AG08396 (cell line): Measurements from ENCODE around the gene TSPAN33.
"Not testable (repeated sequence)": the region's sequence is repeated elsewhere in the genome, so short reads cannot be mapped to it uniquely, and the experiment has no call there.

Experiments used
- DNase-seq: peaks from one replicate; pipeline ENCODE4 v3.0.0; 2012; ENCODE audit warnings: low spot score, mixed read lengths

TSPAN33 gene

DNA sequence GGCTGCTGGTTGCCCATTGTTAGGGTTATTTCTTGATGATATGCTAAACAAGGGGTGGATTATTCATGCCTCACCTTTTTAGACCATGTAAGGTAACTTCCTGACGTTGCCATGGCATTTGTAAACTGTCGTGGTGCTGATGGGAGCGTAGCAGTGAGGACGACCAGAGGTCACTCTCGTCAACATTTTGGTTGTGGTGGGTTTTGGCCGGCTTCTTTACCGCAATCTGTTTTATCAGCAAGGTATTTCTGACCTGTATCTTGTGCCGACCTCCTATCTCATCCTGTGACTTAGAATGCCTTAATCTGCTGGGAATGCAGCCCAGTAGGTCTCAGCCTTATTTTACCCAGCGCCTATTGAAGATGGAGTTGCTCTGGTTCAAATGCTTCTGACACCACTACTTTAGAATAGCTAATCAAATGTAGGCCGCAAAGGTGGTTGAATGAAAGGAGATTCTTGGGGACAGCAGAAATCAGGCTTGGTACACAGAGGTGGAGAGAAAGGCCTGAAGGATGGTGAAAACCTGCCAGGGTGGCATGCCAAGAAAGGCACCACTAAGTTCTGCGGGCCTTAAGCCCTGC lies 26.0 kb downstream of the TSPAN33 start:
- DNase-seq = no peak

DNA sequence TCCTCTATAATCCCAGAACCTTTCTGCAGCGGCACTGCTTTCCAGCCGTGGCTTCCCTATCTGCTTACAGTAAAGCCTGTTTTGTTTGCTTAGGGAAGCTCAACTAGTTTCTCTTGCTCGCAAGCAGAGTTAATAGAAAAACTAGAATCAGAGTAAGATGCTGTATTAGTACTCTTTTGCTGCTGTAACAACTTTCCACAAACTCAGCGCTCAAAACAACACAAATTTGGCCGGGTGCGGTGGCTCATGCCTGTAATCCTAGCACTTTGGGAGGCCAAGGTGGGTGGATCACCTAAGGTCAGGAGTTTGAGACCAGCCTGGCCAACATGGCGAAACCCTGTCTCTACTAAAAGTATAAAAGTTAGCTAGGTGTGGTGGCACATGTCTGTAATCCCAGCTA lies 29.4 kb downstream of the TSPAN33 start:
- DNase-seq = not testable (repeated sequence)

GRCh38 chr7:129176916-129177710 lies 32.6 kb downstream of the TSPAN33 start:
- no peak for DNase-seq

GRCh38 chr7:129184981-129185670 lies 40.6 kb downstream of the TSPAN33 start:
- no peak for DNase-seq

DNA sequence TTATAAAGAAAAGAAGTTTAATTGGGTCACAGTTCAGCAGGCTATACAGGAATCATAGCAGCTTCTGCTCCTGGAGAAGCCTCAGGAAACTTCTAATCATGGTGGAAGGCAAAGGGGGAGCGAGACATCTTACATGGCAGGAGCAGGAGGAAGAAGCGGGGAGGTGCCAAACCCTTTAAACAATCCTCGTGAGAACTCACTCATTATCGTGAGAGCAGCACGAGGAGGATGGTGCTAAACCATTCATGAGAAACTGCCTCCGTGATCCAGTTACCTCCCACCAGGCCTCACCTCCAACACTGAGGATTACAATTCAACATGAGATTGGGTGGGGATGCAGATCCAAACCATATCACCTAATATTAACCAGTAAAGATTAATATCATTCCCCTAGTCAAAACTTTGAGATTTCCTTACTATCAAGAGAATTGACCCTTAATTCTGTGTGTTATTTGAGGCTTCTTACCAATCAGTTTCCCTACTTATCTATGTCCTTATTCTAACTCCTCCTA lies 42.3 kb downstream of the TSPAN33 start:
- DNase-seq = no peak

GRCh38 chr7:129187681-129188371 lies 43.3 kb downstream of the TSPAN33 start:
- DNase-seq = no peak

DNA sequence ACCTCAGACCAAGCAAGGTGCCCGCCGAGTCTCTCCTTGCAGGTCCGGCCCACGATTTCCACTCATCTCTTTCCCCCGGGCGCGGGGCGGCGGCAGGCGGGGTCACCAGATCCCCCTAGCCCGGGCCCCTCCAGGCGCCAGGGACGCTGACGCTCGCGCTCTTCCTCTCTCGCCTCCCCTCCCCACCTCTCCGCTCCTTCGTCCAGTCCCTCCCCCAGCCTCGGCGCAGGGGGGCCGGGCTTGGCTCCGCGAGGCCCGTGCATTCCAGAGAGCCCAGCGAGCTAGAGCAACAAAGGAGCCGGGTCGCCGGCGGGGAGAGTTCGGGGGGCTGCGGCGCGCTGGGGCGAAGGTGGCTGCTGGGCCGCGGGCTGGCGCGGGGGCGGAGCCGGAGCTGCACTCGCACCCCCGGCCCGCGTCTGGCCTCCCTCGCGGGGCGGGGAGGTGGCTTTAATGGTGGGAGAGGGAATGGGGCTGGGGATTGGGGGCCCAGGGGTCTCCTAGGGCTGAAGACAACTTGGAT lies 43.9 kb downstream of the TSPAN33 start, which contains the start of gene SMO:
Gene SMO, plus strand, starts transcription at position 262 of the 520 bp plus-strand sequence. CDS start 519 bp downstream, outside the sequence.
- DNase-seq = peak; percentile 74

GRCh38 chr7:129188892-129189660 lies 44.6 kb downstream of the TSPAN33 start:
- peak; percentile 74 for DNase-seq

DNA sequence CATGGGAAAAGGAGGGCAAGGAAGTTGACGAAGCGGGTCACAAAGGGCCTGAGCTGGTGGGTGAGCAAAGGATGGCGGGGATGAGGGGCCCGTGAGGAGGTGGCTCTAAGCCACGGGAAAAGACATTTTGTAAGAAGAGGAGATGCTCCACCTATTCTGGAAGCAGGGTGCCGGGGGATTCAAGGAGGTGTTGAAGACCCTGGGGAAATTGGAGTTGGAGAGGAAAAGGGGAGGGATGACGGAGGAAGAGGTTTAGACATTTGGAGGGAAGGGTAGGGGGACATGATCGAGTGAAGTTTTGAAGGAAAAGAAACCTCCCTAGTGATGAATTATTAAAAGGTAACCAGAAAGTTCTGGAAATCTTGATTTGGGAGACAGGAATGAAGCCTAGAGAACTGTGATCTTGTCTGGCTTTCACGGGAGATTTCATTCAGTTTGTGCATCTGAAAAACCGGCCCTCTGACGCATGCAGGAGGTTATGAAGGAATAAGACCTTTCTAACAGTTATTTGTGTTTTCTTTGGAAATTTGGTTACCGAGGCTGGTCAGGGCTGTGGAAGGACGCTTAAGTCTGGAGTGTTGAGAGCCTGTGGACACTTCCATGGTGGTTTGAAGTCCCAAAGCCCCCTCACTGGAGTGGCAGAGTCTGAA lies 45.3 kb downstream of the TSPAN33 start:
- no peak for DNase-seq

DNA sequence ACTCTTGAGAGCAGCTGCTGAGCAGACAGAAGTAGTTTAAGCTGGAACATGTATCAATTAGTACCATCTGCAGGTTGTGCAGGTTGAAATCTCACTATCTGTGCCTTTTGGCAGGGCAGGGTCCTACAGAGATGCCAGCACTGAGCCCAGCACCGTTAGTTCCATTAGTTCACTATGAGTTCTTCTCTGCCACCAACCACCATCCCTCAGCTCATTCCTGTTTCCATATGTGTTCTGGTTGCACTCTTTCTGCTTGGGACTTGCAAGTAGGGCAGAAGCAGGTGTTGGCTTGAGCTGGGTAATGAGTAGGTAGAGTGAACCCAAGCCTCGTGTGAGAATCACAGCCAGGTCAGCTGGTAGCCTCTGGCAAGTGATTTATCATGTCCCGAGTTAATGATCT lies 46.8 kb downstream of the TSPAN33 start:
- no peak for DNase-seq

- no peak for DNase-seq
Observed at GRCh38 chr7:129193892-129194291, 49.4 kb downstream of the TSPAN33 start.

- DNase-seq = no peak
Observed at GRCh38 chr7:129197771-129198170, 53.3 kb downstream of the TSPAN33 start.

DNA sequence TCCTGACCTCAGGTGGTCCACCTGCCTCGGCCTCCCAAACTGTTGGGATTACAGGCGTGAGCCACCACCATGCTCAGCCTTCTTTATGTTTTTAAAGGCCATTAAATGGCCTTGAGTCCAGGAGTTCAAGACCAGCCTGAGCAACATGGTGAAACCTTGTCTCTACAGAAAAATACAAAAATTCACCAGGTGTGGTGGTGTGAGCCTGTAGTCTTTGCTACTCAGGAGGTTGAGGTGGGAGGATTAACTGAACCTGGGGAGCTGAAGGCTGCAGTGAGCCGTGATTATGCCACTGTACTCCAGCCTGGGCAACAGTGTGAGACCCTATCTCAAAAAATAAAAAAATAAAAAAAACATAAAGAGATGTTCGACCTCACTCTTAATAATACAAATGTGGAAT lies 54.9 kb downstream of the TSPAN33 start:
- DNase-seq = no peak

- no peak for DNase-seq
Observed at GRCh38 chr7:129202058-129202777, 57.7 kb downstream of the TSPAN33 start.

GRCh38 chr7:129203050-129203741 lies 58.7 kb downstream of the TSPAN33 start:
- DNase-seq = no peak

DNA sequence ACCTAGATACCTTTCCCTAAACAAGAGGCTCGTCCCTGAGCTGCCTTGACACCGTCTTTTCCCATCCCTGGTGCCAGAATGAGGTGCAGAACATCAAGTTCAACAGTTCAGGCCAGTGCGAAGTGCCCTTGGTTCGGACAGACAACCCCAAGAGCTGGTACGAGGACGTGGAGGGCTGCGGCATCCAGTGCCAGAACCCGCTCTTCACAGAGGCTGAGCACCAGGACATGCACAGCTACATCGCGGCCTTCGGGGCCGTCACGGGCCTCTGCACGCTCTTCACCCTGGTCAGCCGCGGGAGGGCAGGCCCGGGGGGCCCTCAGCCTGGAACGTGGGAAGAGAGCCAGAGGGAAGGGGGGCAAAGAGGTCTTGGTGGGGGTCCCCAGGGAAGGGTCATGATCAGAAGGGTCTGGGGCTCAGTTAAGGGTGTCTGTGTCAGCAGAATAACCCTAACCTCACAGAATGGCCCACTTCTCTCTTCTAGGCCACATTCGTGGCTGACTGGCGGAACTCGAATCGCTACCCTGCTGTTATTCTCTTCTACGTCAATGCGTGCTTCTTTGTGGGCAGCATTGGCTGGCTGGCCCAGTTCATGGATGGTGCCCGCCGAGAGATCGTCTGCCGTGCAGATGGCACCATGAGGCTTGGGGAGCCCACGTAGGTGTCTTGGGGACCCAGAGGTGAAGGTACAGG lies 60.8 kb downstream of the TSPAN33 start:
- DNase-seq = no peak

GRCh38 chr7:129205987-129206785 lies 61.7 kb downstream of the TSPAN33 start:
- DNase-seq = no peak

DNA sequence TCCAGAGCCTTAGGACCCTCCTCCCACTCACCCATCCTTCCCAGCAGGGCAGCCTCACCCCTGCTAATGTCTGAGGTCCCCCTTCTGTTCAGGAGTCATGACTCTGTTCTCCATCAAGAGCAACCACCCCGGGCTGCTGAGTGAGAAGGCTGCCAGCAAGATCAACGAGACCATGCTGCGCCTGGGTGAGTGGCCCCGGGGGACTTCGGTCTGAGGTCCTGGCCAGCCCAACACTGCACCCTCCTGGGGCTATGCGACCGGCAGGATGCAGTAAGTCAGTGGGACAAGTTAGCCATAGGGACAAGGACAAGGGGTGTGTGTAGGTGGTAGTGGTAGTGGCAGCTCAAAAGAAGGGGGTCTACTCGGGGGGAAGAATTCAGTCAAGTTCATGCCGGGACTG lies 64.2 kb downstream of the TSPAN33 start:
- DNase-seq = no peak
